ENCODE data around the gene RALGPS2. TPM values are rescaled to one million over a fixed set of nuclear protein-coding genes. Genes with fewer than 3 reads are reported as not detected.

Gene RALGPS2
- total and polyA plus RNA-seq, 9 of the 15 experiments (the other 6 are each of a cell fraction or from before 2014, with no cell fraction given): 0.28 to 6.5 (median 2.6) TPM

DNA sequence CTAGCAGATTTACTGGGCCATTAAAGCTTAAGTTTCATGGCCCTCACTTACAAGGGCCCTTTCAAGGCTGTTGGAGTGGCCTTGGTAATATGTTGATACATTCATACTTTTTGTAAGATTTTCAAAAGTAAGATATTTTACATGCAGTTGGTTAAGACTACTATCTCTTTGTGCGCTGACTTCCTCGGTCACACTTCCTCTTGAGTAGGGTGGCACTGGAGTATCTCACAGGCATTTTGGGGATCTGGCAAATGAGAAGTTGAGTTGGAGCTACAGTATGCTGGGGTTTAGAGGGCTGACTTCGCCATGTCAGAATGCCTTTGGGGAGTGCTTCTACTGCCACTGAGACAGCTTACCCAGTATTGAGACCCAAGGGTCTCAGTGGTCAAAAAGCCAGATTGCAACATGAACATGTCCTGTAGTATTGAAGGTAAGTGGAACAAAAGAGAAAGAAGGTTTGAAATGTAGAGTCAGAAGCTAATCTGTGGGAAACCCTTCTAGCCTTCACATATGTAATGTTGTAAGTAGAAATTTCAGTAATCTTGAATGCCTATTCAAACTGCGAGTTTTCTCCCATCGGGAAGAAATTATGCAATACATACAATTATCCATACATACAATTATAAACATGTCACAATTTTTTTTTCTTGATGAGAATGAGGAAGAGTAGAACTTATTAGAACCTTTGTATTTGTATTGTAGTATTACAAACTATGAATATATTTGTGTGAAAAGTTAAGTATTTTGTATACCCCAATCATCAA, 32.3 kb upstream of the RALGPS2 start:
- H3K4me1 ChIP-seq (replicated peaks in 1 of 2; ENCODE audit: control insufficient read depth in 2 of 2, insufficient read depth in 2 of 2, low read length in 2 of 2): no peaks in the 10 kb centered on the region
- BruUV-seq (replicated peaks): no TSS peak
- no peak overlapping the region for H3K27ac ChIP-seq (ENCODE audit: extremely low read depth, low read depth, low read length)
- H3K79me2 ChIP-seq (ENCODE audit: control insufficient read depth, insufficient read depth, low read length): no peaks in the 10 kb centered on the region
- intact Hi-C loops (cut with micrococcal nuclease): no loop called here
- no peak overlapping the region for H2AFZ ChIP-seq (ENCODE audit: low read depth, low read length)
- H3K9me1 ChIP-seq (ENCODE audit: control insufficient read depth, insufficient read depth, low read length): no peaks in the 10 kb centered on the region
- DNase-seq (ENCODE audit: extremely low read depth in 1 of 4, low spot score in 3 of 4): no peak
- TF ChIP-seq HNRNPH1 (optimal IDR thresholded peaks at IDR 0.05; ENCODE audit: low read depth, low read length): no peak
- TF ChIP-seq ZSCAN32 (CRISPR knock-in tag; IDR thresholded peaks at IDR 0.05): no peak
- no peak for TF ChIP-seq CEBPG (CRISPR knock-in tag; IDR thresholded peaks at IDR 0.05)
- peak in 1 of 2 experiments; percentile 57; a peak in 2 of 4 replicates for TF ChIP-seq CEBPG (tag; conservative IDR thresholded peaks at IDR 0.05 in 1 of 2, IDR thresholded peaks at IDR 0.05 in 1 of 2)
- TF ChIP-seq CEBPB (tag; IDR thresholded peaks at IDR 0.05): peak; percentile 62
- no peak for TF ChIP-seq POLR2G (IDR thresholded peaks at IDR 0.05; ENCODE audit: low read depth, low read length)
- TF ChIP-seq TBL1XR1 (IDR thresholded peaks at IDR 0.05; ENCODE audit: low read length in 2 of 2): no peak
- no peak for TF ChIP-seq ZC3H8 (IDR thresholded peaks at IDR 0.05)
- no peak for TF ChIP-seq GTF2E2 (tag; IDR thresholded peaks at IDR 0.05)
- TF ChIP-seq ZNF239 (CRISPR knock-in tag; IDR thresholded peaks at IDR 0.05): no peak
- no peak for TF ChIP-seq E2F4 (CRISPR knock-in tag; IDR thresholded peaks at IDR 0.05; ENCODE audit: low read depth)
- TF ChIP-seq, protein P1, sequence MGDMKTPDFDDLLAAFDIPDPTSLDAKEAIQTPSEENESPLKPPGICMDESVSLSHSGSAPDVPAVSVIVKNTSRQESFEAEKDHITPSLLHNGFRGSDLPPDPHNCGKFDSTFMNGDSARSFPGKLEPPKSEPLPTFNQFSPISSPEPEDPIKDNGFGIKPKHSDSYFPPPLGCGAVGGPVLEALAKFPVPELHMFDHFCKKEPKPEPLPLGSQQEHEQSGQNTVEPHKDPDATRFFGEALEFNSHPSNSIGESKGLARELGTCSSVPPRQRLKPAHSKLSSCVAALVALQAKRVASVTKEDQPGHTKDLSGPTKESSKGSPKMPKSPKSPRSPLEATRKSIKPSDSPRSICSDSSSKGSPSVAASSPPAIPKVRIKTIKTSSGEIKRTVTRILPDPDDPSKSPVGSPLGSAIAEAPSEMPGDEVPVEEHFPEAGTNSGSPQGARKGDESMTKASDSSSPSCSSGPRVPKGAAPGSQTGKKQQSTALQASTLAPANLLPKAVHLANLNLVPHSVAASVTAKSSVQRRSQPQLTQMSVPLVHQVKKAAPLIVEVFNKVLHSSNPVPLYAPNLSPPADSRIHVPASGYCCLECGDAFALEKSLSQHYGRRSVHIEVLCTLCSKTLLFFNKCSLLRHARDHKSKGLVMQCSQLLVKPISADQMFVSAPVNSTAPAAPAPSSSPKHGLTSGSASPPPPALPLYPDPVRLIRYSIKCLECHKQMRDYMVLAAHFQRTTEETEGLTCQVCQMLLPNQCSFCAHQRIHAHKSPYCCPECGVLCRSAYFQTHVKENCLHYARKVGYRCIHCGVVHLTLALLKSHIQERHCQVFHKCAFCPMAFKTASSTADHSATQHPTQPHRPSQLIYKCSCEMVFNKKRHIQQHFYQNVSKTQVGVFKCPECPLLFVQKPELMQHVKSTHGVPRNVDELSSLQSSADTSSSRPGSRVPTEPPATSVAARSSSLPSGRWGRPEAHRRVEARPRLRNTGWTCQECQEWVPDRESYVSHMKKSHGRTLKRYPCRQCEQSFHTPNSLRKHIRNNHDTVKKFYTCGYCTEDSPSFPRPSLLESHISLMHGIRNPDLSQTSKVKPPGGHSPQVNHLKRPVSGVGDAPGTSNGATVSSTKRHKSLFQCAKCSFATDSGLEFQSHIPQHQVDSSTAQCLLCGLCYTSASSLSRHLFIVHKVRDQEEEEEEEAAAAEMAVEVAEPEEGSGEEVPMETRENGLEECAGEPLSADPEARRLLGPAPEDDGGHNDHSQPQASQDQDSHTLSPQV (IDR thresholded peaks at IDR 0.05): no peak
- TF ChIP-seq, protein P2, sequence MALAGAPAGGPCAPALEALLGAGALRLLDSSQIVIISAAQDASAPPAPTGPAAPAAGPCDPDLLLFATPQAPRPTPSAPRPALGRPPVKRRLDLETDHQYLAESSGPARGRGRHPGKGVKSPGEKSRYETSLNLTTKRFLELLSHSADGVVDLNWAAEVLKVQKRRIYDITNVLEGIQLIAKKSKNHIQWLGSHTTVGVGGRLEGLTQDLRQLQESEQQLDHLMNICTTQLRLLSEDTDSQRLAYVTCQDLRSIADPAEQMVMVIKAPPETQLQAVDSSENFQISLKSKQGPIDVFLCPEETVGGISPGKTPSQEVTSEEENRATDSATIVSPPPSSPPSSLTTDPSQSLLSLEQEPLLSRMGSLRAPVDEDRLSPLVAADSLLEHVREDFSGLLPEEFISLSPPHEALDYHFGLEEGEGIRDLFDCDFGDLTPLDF (CRISPR knock-in tag; IDR thresholded peaks at IDR 0.05): no peak
- H4K20me1 ChIP-seq (replicated peaks; ENCODE audit: control insufficient read depth, insufficient read depth, low read length): no peaks in the 10 kb centered on the region
- H3K4me2 ChIP-seq (ENCODE audit: insufficient read depth, low read length): no peak overlapping the region
- 0% methylated on average over 5 of the region's 5 CpGs for whole genome bisulfite sequencing (ENCODE audit: insufficient coverage, low coverage, missing lambda C conversion rate)
- POLR2A ChIA-PET: no interaction called here
- no peaks in the 10 kb centered on the region for H3K36me3 ChIP-seq (ENCODE audit: control insufficient read depth, insufficient read depth, low read length)
- CTCF ChIA-PET (ENCODE audit: low intra/inter-chr PET ratio): no interaction called here
- H3K27me3 ChIP-seq (ENCODE audit: control insufficient read depth in 2 of 2, insufficient read depth in 2 of 2, low read length in 2 of 2): no peaks in the 10 kb centered on the region; a peak in 1 of 5 replicates
- ATAC-seq: no peak
- no peak for FAIRE-seq
- no peak overlapping the region for H3K4me3 ChIP-seq
- in situ Hi-C loops (cut with MboI): no loop called here
- no peak overlapping the region for H3K9ac ChIP-seq (ENCODE audit: insufficient read depth in 1 of 2, low read depth in 2 of 2, low read length in 2 of 2)
- H3K9me3 ChIP-seq (replicated peaks; ENCODE audit: control insufficient read depth, insufficient read depth, low read depth, low read length): no peaks in the 10 kb centered on the region; the same call in 1 of the 2 replicates
